NK-92 treated with Interleukin-12 subunit alpha and Interleukin-12 subunit beta, amount 100 ng/mL, for 24 hours (cell line): ENCODE data around the gene PITHD1.
A peak's percentile ranks its signal among the peaks of the same experiment; 100 is the strongest.
"Not testable (repeated sequence)": the region's sequence is repeated elsewhere in the genome, so short reads cannot be mapped to it uniquely, and the experiment has no call there.

Experiments
- DNase-seq: peaks from one replicate; lab custom pipeline; 2025; lab: John Stamatoyannopoulos, UW

PITHD1 gene, protein sequence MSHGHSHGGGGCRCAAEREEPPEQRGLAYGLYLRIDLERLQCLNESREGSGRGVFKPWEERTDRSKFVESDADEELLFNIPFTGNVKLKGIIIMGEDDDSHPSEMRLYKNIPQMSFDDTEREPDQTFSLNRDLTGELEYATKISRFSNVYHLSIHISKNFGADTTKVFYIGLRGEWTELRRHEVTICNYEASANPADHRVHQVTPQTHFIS

DNA sequence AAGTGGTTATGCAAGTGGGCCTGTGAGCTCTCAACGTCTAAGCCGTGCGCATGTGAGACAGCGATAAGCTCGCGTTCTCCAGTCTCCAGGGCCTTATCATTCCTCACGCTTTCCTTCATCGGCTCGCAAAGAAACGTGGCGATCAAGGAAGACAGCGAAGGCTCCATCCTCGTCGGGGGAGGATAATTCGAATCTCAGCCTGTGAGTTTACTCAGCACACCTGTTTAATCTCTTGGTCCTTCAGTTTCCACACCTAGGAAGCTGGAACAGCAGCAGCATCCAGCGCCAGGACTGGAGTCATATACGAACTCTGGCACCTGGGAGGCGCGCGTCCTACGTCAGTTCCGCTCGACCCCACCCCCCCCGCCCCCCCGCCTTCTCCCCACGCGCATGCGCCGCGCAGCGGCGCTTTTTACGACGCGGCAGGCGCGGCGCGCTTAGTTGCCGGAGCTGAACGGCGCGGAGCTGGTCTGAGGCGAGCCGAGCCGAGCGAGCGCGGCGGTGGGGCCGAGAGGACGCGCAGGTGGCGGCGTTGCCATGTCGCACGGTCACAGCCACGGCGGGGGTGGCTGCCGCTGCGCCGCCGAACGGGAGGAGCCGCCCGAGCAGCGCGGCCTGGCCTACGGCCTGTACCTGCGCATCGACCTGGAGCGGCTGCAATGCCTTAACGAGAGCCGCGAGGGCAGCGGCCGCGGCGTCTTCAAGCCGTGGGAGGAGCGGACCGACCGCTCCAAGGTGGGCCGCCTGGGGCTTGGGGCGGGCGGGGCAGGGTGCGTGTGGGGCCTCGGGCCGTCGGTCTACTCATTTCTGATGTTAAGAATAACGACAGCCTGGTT is at the start of gene PITHD1:
Gene PITHD1, plus strand, starts transcription at position 440 of the 836 bp plus-strand sequence. Its CDS starts 98 bp downstream, at position 538.
- DNase-seq: peak; percentile 76

DNA sequence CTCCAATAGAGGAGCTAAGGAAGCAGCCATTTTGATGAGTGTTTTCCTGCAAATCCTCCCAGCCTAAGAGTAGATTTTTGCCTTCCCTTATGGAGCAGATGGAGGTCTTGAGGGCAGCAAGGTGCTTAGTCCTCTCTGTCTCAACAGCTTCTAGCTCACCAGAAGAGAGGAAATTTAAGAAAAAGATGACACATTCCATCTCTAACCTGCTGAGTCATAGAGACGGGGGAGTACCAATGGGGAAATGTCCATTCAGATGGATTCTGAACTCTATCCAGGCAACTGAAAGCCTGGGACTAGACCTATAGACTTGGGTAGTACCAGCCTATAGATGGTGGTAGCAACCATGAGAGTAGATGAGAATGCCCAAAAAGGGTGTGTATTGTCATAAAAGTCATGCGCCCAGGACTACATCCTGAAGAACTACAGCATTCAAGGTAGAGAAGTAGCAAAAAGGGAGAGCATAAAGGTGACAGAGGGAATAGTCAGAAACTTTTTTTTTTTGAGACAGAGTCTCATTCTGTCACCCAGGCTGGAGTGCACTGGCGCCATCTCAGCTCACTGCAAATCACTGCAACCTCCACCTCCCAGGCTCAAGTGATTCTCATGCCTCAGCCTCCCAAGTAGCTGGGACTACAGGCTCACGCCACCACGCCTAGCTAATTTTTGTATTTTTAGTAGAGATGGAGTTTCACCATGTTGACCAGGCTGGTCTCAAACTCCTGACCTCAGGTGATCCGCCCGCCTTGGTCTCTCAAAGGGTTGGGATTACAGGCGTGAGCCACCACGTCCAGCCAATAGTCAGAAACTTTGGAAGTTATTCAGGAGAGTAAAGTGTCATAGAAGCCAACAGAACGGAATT is 45.6 kb upstream of the PITHD1 start:
- DNase-seq: no peak

DNA sequence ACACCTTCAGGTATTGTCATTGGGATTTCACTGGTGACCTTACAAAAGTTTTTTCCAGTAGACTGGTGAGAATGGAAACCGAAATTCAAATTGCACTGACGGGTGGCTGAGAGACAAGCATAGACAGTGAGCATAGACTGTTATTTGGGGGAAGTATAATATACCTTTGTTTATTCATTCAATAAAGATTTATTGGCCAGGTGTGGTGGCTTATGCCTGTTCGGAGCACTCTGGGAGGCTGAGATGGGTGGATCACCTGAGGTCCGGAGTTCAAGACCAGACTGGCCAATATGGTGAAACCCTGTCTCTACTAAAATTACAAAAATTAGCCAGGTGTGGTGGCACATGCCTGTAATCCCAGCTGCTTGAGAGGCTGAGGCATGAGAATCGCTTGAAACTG is 44.9 kb upstream of the PITHD1 start:
- not testable (repeated sequence) for DNase-seq

DNA sequence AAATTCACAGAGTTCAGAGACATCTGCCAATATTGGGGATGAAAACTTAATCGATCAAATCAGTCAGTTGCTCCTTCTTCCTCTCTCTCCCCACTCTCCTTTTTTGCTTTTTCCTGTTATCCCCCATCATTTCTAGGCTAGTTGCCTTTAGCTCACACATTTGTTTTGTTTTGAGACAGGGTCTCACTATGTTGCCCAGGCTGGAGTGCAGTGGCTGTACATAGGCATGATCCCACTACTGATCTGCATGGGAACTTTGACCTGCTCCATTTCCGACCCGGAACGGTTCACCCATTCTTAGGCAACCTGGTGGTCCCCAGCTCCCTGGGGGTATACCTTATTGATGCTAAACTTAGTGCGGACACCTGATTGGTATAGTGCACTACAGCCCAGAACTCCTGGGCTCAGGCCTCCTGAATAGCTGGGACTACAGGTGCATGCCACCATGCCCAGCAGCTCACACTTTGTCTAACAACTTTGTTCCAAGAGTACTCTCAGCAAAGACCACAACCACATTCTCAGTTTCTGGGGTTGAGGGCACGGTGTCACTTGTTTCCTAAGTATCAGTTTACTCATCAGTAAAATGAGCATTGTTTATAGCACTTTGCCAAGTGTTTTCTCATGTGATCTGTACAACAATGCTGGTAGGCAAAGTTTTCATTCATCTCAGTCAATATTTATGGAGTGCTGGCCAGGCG is 41.6 kb upstream of the PITHD1 start:
- DNase-seq: no peak

DNA sequence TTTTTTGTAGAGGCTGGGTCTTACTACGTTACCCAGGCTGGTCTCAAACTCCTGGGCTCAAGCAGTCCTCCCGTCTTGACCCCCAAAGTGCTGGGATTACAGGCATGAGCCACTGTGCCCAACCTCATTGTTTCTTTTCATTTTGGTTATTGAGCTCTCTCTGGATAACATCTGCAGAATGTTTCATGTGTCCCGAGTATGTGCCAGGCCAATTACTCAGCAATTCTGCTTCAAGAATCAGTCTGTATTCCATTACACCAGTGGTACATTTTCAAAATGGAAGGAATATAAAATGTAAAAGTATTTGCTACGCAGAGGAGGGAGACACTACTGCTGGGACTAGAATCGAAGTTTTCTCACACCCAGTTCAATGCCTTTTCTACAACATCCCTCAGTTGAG is 36.6 kb upstream of the PITHD1 start:
- DNase-seq: no peak

DNA sequence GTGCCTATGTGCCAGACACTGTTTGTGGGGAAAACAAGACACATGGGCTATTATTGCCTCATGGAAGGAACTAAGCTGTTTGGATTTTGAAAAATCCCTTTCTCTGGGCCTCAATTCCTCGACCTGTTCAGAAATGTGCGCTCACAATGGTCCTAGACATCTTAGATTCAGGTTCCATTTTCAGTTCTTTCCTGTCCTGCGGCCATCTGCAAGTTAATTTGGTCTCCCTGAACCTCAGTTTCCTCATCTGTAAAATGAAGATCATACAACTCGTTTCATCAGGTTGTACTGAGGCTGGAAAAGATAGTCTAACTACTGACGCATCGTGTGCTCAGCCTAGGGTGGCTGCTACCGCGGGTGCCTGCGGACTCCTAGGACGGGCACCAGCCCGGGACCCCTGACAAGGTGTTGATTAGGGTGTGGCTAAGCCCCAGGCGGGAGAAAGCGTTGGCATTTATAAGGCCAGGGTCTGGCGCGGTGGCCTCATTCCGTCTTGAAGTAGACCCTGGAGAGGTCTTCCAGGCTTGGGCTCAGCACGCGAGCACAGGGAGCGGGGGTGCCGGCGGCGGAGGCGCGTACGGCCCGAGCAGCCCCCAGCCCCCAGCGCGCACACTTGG is 35.4 kb upstream of the PITHD1 start:
- no peak for DNase-seq

DNA sequence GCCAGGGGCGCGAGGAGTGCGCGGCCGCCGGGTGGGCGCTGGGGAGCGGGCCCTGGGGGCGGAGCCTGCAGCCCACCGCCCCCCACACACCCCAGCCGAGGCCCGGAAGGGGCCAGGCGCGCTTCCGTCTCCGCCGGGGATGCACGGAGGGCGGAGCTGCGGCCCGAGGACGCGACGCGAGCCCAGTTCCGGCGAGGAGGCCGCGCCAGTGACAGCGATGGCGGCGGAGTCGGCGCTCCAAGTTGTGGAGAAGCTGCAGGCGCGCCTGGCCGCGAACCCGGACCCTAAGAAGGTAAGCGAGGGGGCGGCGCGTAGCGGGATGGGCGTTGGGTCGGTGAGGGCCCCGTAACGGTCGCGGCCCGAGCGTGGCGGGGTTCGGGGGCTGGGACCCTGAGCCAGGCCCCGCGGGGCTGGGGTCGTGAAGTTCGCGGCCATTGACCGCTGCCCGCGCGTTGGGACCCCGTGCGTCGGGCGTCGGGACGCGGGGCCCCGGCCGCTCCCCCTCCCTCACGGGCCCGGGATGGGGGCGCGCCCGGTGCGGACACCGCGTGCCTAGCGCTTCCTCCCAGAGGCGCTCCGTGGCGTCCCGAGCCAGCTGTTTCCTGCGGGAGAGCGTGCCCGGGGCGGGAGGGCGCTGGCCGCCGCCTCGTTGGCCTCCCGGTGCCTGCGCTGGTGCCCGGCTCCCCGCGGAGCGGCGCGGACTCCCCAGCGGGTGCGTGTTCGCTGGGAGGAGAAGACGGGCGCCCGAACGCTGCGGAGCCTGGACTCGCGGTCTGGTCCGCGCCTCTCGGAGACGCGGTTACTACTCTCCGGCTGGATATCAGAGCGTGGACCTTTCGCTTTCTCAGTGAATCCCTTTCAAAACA is 34.7 kb upstream of the PITHD1 start, which contains the start of gene ELOA:
Gene ELOA, plus strand, starts transcription at position 185 of the 866 bp plus-strand sequence. Its CDS starts 33 bp downstream, at position 218.
- peak; percentile 50 for DNase-seq

DNA sequence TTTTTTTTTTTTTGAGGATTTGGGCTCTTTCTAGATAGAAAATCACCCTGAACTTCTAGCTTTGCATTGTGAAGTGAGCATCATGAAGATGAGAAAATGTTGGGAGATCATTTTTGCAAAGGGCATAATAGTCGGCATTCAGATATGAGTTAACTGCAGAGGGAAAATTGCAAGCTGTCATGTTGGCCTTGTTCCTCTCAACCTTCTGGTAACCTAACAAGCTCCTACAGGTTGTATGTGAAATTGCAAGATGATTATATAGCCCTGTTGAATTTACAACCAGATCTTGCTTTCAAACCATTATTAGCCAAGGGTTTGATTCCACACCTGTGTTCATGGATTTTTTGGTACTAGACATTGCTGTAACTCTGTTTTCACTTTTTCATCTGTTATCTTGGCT is 32.7 kb upstream of the PITHD1 start:
- DNase-seq: no peak

DNA sequence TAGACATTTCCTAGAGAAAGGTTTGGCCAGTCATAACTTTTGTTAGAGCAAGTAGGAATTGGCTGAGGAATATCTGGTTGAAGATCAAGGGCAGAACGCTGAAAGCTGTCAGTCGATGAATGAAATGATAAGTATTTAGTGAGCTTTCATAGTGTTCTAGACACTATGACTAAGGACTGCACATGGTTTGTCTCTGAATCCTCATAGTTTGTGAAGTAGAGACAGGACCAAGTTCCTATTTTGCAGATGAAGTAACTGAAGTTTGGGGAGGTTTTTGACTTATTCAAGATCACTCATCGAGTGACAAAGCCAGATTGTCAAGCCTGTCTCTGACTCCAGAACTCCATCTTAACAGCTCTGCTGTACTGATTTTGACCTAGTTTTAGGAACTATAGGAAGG is 30.2 kb upstream of the PITHD1 start:
- no peak for DNase-seq

DNA sequence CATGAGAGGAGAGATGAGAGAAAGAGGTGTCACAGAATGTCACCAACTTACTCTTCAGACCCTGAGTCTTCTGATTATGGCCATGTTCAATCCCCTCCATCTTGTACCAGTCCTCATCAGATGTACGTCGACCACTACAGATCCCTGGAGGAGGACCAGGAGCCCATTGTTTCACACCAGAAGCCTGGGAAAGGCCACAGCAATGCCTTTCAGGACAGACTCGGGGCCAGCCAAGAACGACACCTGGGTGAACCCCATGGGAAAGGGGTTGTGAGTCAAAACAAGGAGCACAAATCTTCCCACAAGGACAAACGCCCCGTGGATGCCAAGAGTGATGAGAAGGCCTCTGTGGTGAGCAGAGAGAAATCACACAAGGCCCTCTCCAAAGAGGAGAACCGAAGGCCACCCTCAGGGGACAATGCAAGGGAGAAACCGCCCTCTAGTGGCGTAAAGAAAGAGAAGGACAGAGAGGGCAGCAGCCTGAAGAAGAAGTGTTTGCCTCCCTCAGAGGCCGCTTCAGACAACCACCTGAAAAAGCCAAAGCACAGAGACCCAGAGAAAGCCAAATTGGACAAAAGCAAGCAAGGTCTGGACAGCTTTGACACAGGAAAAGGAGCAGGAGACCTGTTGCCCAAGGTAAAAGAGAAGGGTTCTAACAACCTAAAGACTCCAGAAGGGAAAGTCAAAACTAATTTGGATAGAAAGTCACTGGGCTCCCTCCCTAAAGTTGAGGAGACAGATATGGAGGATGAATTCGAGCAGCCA is 27.0 kb upstream of the PITHD1 start:
- no peak for DNase-seq

DNA sequence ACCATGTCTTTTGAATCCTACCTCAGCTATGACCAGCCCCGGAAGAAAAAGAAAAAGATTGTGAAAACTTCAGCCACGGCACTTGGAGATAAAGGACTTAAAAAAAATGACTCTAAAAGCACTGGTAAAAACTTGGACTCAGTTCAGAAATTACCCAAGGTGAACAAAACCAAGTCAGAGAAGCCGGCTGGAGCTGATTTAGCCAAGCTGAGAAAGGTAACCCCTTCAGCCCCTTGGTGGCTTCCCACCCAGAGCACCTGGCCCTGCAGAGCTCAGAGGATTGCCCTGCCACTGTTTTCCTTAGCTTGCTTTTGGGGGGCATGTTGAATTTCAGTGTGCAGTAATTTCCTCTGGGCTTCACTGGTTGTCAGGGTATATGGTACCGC is 26.4 kb upstream of the PITHD1 start:
- no peak for DNase-seq

DNA sequence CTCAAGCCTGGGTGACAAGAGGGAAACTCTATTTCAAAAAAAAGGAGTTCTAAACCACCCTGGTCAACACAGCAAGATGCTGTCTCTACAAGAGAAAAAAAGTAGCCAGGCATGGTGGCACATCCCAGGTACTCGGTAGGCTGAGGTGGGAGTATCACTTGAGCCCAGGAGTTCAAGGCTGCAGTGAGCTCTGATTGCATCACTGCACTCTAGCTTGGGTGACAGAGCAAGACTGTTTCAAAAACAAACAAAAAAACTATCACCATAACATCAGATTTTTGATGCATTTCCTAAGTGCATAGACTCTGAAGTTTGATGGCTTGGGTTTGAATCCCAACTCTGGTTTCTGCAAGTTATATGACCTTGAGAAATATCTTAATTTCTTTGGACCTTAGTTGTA is 25.3 kb upstream of the PITHD1 start:
- DNase-seq: no peak

DNA sequence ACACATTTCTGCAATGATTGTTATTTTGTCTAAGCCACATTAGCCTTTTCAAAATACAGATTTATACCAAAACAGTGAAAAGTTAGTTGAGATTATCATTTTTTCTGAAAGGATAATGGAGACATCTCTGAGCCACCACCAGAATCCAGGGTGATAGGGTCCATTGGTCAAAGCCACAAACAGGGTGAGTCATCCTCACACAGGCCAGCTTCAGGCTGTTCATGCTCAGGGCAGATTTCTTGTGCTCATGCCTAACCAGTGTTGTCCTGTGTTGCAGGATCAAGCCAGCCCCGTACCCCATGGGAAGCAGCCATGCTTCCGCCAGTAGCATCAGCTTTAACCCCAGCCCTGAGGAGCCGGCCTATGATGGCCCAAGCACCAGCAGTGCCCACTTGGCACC is 21.5 kb upstream of the PITHD1 start:
- DNase-seq: no peak

DNA sequence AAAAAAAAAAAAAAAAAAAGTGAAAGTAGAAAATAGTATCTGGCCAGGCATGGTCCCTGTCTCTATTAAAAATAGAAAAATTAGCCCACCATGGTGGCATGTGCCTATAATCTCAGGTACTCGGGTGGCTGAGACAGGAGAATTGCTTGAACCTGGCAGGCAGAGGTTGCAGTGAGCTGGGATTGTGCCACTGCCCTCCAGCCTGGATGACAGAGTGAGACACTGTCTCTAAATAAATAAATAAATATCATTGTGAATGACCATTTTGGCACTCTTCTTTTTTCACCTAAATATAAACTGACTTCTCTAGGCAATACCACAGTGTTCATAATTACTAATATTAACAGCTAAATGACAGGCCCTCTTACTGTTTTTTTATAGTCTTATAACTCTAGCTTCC is 20.4 kb upstream of the PITHD1 start:
- DNase-seq: no peak

DNA sequence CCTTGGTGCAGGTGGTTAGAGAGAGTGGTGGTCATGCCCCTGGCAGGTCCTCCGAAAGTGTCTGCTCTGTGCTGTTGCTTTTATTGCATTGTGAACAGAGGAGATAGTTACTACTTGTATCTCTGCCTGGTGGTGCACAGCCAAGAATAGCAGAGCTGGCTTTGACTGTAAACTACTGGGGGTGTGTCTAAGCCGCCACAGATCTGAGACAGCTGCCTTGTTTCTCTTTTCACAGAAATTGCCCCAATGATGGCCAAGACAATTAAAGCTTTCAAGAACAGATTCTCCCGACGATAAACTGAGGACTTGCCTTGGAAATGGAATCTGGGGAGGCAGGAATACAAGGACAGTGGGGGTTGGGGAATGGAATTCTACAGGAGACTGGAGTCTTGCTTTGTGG is 18.9 kb upstream of the PITHD1 start:
- no peak for DNase-seq

DNA sequence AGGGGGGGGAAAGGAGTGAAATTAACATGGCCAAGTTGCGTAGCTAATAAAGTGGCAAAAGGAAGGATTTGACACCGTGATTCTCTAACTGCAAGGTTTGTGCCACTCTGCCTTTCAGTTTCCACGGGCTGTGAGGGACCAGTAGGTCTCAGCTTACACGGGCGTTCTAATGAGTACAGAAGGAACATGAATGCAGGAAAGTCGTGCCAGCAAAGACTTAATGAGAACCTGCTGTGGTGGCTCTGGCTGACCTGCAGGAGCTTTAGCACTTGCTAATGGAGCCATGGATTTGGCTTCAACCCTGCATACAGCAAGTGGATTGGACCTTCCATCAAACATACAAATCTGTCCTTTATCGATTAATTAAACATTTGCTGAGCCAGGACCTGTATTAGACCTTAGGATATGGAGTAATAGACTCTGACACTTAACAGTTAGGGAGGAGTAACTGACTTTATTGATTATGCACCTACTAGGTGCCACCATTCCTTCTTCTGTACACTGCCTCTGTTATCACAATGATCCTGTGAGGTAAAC is 15.1 kb upstream of the PITHD1 start:
- no peak for DNase-seq

DNA sequence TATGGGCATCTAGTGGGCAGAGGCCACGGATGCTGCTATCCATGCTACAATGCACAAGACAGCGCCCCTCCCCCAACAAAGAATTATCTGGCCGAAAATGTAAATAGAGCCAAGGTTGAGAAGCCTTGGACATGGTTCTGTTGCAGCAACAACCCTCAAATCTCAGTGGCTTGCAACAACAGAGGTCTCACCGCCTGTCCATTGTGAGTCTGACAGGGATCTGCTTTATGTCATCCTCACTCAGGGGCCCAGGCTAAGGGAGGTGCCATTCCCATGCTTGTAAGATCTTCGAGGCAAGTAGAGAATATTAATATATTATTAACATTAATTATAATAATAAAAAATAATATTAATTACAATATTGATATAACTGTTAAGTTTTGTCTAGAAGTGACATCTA is 9.5 kb upstream of the PITHD1 start:
- no peak for DNase-seq

DNA sequence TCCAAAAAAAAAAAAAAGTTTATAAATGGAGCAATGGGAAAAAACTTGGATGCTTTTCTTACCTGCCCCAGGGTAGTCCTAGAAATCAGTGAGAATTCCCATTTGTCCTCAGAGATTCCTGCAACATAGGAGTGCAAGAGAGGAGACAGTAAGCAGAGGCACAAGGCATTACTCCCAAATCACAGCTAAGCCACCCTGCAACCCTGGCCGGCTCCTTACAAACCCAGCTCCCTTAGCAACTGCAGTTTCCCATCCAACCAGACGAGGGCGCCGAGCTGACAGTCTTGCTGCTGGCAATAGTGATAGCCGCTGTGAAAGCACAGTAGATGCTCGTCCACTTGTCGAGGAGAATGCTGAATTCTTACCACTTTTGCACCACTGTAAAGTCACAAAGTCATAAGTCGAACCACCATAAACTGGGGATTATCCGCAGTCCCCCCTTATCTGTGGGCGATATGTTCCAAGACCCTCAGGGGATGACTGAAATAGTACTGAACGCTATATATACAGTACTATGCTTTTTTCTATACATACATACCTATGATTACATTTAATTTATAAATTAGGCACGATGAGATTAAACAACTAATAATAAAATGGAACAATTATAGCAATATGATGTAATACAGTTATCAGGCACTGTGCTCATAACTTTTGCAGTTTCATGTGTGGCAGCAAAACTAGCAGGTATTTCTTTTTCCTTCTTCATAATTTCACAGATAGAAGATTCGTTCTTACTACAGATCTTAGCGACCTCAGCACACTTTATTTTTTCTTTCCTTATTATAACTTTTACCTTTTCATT is 6.0 kb upstream of the PITHD1 start:
- DNase-seq: peak; percentile 76

DNA sequence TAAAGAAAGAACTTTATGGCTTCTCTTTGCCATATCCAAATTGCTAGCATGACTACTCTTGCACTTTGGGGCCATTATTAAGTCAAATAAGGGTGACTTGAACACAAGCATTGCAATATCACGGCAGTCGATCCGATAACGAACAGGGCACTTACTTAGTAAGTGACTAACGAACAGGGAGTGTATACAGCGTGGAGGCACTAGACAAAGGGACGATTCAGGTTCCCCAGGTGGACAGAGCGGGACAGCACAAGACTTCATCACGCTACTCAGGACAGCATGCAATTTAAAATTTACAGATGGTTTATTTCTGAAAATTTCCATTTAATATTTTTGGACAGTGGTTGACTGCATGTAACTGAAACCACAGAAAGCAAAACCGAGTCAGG is 5.4 kb upstream of the PITHD1 start:
- DNase-seq: no peak
